Activated naive CD4-positive, alpha-beta T cell treated with Interleukin-2 at 50 U/mL for 16 hours (primary cell): Measurements from ENCODE around the gene RPS2.
A peak's percentile ranks its signal among the peaks of the same experiment; 100 is the strongest.
"Not testable (repeated sequence)": the region's sequence is repeated elsewhere in the genome, so short reads cannot be mapped to it uniquely, and the experiment has no call there.

ENCODE experiments used
- DNase-seq: peaks from one replicate; pipeline ENCODE4 v3.0.0-alpha.2; 2020

The RPS2 gene

DNA sequence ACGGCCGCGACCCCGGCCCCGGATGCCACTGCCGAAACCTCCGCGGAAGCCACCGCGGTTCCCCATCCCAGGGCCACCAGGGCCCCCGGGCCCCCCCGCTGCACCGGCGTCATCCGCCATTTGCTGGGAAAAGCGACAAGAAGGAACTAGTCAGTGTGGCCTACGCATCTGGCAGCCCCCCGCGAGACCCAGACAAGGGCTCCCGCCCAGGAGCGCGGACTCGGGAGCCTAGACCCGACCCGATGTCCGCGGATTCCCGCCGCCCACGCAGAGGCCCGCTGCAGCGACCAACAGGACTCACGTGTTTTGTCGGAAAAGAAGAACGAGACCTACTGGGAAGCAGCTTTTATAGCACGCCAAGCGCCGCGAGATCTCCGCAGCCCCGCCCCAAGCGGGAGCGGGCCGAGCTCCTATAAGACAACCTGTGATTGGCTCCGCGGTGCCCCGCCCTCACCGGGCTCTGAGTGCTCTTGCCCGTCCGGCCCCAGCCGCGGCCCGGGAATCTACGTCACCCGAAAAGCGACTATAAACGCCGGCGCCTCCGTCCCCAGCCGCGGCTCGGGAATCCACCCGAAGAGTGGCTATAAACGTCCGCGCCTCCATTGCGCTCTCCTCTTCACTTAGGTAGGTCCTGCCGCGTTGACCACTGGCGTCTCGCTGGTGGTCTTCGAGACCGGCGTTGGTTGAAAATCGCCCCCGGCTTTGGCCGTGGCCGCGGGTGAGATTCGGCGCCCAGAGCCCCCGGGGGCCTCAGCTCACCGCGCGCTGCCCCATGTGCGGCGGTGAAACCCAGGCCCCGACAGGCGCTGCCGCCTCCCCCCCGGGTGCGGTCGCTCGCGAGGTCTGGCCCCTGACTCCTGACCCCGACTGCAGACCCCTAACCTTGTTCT lies at the start of gene RPS2:
TSS of gene RPS2 (minus strand) at position 321 of the 890 bp plus-strand sequence. CDS start at position 120, 201 bp downstream.
- DNase-seq: peak; percentile 99

GRCh38 chr16:2013527-2013926 lies 48.9 kb upstream of the RPS2 start:
- no peak for DNase-seq

DNA sequence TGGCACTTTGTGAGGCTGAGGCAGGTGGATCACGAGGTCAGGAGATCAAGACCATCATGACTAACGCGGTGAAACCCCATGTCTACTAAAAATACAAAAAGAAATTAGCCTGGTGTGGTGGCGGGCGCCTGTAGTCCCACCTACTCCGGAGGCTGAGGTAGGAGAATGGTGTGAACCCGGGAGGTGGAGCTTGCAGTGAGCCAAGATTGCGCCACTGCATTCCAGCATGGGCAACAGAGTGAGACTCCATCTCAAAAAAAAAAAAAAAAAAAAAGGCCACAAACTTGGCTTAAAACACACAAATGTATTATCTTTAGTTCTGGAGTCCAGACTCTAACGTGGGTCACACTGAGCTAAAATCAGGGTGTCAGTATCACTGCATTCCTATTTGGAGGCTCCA lies 47.1 kb upstream of the RPS2 start:
- DNase-seq: not testable (repeated sequence)

DNA sequence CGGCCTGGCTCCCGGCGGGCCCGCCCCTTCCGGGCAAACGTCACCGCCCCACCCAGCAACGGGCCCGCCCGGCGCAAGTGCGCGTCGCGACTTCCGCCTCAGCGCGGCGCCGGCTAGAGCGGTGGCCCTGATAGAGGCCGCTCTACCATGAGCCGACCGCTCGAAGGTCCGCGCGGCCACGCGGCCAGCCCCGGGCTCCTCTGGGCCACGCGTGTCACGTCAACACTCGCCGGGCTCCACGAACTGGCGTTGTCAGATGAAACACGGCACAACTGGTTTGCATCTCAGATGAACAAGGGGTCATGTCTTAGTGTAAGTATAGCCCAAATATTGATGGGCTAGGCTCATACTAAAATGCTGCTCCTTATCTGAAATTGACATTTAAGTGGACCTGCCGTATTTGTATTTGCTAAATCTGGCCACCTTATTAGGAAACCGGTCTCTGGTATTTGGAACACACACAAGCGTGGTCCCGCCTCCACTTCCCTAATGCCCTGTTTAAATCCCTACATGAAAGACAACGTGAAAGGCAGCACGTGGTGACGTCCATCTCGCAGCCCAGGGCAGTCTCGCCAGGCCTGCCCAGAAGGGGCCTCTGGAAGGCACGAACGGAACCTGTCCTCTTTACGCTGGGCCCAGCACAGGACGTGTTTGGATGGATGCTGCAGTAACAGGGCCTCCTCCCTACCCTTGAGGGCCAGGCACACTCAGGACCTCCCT lies 45.3 kb upstream of the RPS2 start, which contains the start of gene ZNF598:
TSS of gene ZNF598 (minus strand) at position 31 of the 720 bp plus-strand sequence.
- DNase-seq: peak; percentile 79

DNA sequence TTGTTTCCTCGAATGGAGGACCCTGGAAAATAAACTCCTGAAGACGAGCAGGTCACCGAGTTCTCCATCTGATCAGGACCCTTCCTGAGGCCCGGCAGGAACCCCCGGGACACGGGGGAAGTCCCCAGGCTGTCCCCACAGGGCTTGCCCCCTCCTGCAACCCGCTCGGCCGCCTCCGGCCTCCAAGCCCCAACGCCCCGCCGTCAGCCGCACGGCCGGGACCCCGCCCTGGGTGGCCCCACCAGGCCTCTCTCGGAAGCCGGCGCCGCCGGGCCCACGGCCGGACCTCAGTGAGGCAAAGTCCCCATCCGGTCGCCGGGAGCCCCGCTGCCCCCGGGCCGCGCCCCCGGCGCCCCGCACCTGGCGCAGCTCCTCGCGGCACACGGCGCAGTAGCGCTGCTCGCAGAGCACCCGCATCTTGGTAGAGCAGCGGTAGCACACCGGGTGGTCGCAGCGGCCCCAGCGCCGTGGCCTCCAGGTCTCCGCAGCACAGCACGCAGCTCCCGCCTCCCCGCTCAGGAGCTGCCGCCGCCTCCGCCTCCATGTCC lies 44.6 kb upstream of the RPS2 start:
- DNase-seq: no peak

- peak; percentile 33 for DNase-seq
These were observed 44.1 kb upstream of the RPS2 start for GRCh38 chr16:2008631-2009163.

DNA sequence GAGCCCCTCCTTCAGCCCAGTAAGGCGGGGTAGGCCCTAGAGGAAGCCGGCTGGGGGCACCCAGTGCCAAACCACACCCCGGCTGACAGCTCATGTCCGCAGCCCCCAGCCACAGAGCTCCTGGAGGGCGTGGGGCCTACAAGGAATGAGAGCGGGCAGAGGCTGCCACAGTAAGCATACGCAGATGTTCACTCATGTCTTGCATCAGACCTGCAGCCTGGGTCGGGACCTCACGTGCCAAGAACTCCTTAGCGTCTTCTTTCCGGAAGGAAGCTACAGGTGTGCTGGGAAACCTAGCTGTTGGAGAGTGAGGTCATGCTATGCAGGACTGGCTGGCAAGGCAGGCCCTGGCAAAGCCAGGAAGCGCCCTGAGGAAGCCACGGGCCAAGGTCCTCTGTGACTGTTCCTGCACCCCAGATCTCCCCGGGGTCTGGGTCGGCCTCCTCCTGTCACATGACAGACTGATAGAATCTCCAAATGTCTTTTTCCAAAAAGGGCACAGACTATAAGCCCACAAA lies 43.4 kb upstream of the RPS2 start:
- no peak for DNase-seq

- no peak for DNase-seq
These were observed 42.6 kb upstream of the RPS2 start for GRCh38 chr16:2007081-2007836.

GRCh38 chr16:2006317-2006716 lies 41.7 kb upstream of the RPS2 start:
- DNase-seq: no peak

DNA sequence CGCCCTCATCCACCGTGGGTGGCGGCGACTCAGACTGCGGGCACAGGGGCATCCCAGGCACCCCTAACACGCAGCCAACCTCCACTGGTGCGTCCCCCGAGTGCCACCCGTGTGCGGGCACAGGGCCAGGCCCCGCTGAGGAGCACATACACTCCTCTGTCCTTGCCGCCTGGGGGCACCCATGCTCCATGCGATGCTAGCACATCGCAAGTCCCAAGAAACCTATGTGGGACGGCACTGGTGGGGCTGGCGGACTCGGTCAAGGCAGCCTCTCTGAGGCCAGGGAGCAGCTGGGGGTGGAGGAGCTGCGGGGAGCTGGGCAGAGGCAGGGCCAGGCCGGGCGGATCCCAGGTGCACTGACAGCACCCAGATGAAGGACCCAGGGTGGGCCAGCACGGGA lies 41.0 kb upstream of the RPS2 start:
- no peak for DNase-seq

DNA sequence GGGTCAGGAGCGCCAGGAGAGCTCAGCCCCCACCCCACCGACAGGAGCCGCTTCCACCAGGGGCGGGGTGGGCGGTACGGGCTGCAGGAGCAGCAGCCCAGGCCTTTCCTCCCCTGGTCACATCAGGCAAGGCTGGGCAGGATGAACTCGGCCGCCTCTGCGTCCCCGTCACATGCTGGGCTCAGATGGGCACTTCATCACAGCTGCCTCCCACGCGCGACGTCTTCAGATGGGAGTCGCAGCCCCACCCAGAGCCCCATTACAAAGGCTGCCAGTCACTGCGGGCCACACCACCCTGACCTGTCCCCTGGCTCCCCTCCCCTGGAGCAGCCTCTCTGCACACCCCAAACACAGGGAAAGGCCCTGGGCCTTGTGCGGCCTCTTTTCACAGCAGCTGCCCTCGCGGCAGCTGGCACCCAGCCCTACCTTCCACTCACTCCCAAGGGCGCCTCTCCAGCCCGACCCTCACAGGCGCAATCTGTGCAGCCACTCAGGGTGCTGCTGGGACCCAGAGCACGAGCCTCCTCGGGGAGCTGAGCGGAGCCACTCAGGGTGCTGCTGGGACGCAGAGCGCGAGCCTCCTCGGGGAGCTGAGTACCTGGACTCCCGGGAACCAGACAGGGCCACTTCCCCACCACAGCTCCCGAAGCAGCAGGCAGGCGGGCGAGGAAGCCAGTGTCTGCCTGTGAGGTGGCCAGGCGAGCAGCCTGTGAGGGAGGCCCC lies 40.3 kb upstream of the RPS2 start:
- DNase-seq: no peak

- peak; percentile 89 for DNase-seq
These were observed 39.4 kb upstream of the RPS2 start for GRCh38 chr16:2003827-2004641.

GRCh38 chr16:2003231-2003826 lies 38.7 kb upstream of the RPS2 start:
- DNase-seq: no peak

- no peak for DNase-seq
These were observed 38.0 kb upstream of the RPS2 start for GRCh38 chr16:2002406-2003230.

DNA sequence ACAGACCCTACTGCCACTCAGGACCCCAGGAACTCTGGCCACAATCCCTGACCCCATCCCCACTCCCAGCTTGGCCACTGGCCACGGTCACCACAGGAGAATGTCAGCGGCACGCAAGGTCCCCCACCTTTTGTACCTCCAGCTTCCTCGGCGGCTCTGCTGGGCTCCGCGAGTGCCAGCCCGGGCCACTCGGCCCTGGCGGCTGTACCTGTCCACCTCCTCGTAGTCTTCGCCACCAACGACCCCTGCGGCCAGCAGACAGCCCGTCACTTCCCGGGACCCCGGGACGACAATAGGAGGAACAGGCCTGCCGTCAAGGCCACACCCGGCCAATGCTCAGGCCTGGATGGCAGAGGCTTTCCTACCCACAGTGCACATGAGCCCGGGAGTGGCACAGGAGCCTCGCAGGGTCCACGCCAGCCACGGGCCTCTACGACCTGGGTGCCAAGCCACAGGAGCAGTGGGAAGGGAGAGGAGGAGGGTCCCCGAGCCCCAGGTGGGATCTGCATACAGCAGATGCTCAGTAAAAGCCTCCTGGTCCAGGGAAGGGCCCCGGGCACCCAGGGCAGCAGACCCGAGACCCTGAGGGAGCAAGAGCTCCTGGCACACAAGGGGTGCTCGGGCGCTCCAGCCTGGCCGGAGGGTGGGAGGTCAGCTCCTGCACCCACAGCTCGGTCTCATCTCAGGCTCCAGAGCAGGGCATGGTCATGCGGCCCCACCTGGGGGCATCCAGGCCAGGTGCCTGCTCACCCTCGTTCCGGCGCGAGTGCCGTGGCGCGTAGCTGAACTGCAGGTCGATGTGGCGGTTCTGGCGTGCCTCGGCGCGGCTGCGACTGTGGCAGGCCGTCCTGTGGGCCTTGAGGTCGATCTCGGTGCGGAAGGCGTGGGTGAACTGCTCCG lies 37.1 kb upstream of the RPS2 start:
- DNase-seq: no peak

GRCh38 chr16:2001035-2001434 lies 36.4 kb upstream of the RPS2 start:
- DNase-seq: no peak

- no peak for DNase-seq
These were observed 35.4 kb upstream of the RPS2 start for GRCh38 chr16:1999866-2000514.
